Upper lobe of left lung (tissue), 6 donors: ENCODE results near the gene INHBC. TPM values are rescaled to one million over a fixed set of nuclear protein-coding genes. Genes with fewer than 3 reads are reported as not detected.
A peak's percentile ranks its signal among the peaks of the same experiment; 100 is the strongest.
"Not testable (repeated sequence)": the region's sequence is repeated elsewhere in the genome, so short reads cannot be mapped to it uniquely, and the experiment has no call there.

Experiments used
- ATAC-seq, 2 donors: fragments of 200-7000 bp; cut with Tn5 transposase; one replicate each; pipeline ENCODE4 v1.9.1; 2022; ENCODE audit warnings: mild to moderate bottlenecking in 2 of 2, moderate library complexity in 2 of 2; ENCODE audit not compliant: low FRiP score in 2 of 2
- DNase-seq, 2 donors: peaks; one replicate each; pipeline ENCODE4 v3.0.0-alpha.2; 2019 to 2020
- H3K27ac ChIP-seq, 4 donors: fragments of 200-600 bp; sonication (generic); one replicate each; pipeline ENCODE4 v1.5.1; 2016 to 2019
- H3K27me3 ChIP-seq, 4 donors: fragments of 200-600 bp; sonication (generic); one replicate each; pipeline ENCODE4 v1.5.1; 2017 to 2019
- H3K36me3 ChIP-seq, 4 donors: fragments of 200-600 bp; sonication (generic); one replicate each; pipeline ENCODE4 v1.5.1; 2016 to 2019
- H3K4me1 ChIP-seq, 4 donors: fragments of 200-600 bp; sonication (generic); one replicate each; pipeline ENCODE4 v1.5.1; 2018 to 2019
- H3K4me3 ChIP-seq, 4 donors: fragments of 200-600 bp; sonication (generic); one replicate each; pipeline ENCODE4 v1.5.1; 2017 to 2019; ENCODE audit warnings: mild to moderate bottlenecking in 2 of 4, moderate library complexity in 1 of 4
- H3K9me3 ChIP-seq, 4 donors: fragments of 200-600 bp; sonication (generic); one replicate each; pipeline ENCODE4 v1.5.1; 2018 to 2019
- CTCF ChIP-seq, 6 experiments: fragments of 450-650 bp in 4 of 6; fragments of 200-600 bp in 2 of 6; sonication (generic) in 2 of 6; IDR thresholded peaks; one replicate each; pipeline ENCODE4 v1.5.1; 2016 to 2019; ENCODE audit warnings: antibody characterized with exemption in 6 of 6
- EP300 ChIP-seq, 4 donors: sonication (generic); formaldehyde crosslinking; IDR thresholded peaks; one replicate each; pipeline ENCODE4 v1.5.1; 2017; ENCODE audit warnings: antibody characterized with exemption in 4 of 4, control low read depth in 2 of 4
- POLR2A ChIP-seq, 4 donors: fragments of 450-650 bp; IDR thresholded peaks; one replicate each; pipeline ENCODE4 v1.5.1; 2016 to 2017; ENCODE audit warnings: antibody characterized with exemption in 4 of 4, mild to moderate bottlenecking in 2 of 4
- POLR2AphosphoS5 ChIP-seq, 2 donors: sonication (generic); formaldehyde crosslinking; IDR thresholded peaks; one replicate each; pipeline ENCODE4 v1.5.1; 2017; ENCODE audit warnings: antibody characterized with exemption in 2 of 2
- WGBS, 2 donors: methylation state at CpG; one replicate each; pipeline ENCODE4 v1.1.5; 2017 to 2018; 5-methylcytosine and 5-hydroxymethylcytosine counted together
- total RNA-seq, 6 donors: library from RNA; depleted of rRNA in 4 of 6; stranded (reverse); fragments of >200 nt in 4 of 6; gene quantifications; one replicate each; pipeline versions ENCODE4 v1.1.0 to v1.2.1, GENCODE V29; 2016 to 2021
- donor health status: DM: no; HTN: no; CAD: no; lungs with moderate emphysema.
- donor health status: DM: no; HTN: yes; CAD: no; lungs with severe emphysema.

The INHBC gene
- total RNA-seq, 6 donors from 2014 or later, result not detected

- WGBS, 2 donors, result 31% methylated on average over 11 of the region's 11 CpGs
- H3K4me1 ChIP-seq, result peaks cover 12 to 20% (median 15%) of the 10 kb centered on the region in 4 donors
- DNase-seq (no peak), ATAC-seq (no peak)
- no peaks in the 10 kb centered on the region for H3K27me3 ChIP-seq
- peak overlapping the region; percentile 77 to 88 (median 84) for H3K27ac ChIP-seq
- no peaks in the 10 kb centered on the region for H3K9me3 ChIP-seq
- peaks cover 15 to 41% (median 29%) of the 10 kb centered on the region in 4 donors for H3K36me3 ChIP-seq
- peak overlapping the region; percentile 60 to 86 (median 78) for H3K4me3 ChIP-seq
- no peak for TF ChIP-seq POLR2A (IDR thresholded peaks at IDR 0.05)
- TF ChIP-seq POLR2AphosphoS5 (IDR thresholded peaks at IDR 0.05), result no peak
- no peak for TF ChIP-seq EP300 (IDR thresholded peaks at IDR 0.05)
- TF ChIP-seq CTCF (IDR thresholded peaks at IDR 0.05), result no peak
These were observed 54.0 kb downstream of the INHBC start for GRCh38 chr12:57488402-57489156.

- Histone ChIP-seq H3K4me1 (peaks cover 12 to 20% (median 15%) of the 10 kb centered on the region in 4 donors), H3K27ac (no peak overlapping the region), H3K27me3 (no peaks in the 10 kb centered on the region), H3K9me3 (no peaks in the 10 kb centered on the region), H3K36me3 (peaks cover 15 to 45% (median 29%) of the 10 kb centered on the region in 4 donors), H3K4me3 (peak overlapping the region in 2 of 4 donors; percentile 84 to 86)
- no peak for DNase-seq
- 89 to 92% methylated on average over 5 of the region's 5 CpGs for WGBS, 2 donors
- ATAC-seq, result no peak
- no peak for TF ChIP-seq POLR2AphosphoS5 (IDR thresholded peaks at IDR 0.05)
- TF ChIP-seq EP300 (IDR thresholded peaks at IDR 0.05), result no peak
- TF ChIP-seq CTCF (IDR thresholded peaks at IDR 0.05), result no peak
- TF ChIP-seq POLR2A (IDR thresholded peaks at IDR 0.05), result no peak
These were observed 54.6 kb downstream of the INHBC start for GRCh38 chr12:57489157-57489641.

- ATAC-seq (no peak), DNase-seq (no peak)
- peaks cover 12 to 20% (median 15%) of the 10 kb centered on the region in 4 donors for H3K4me1 ChIP-seq
- 94 to 100% methylated on average over 1 to 4 of the region's 4 CpGs for WGBS, 2 donors
- H3K4me3 ChIP-seq, result no peak overlapping the region
- no peak overlapping the region for H3K27ac ChIP-seq
- no peaks in the 10 kb centered on the region for H3K27me3 ChIP-seq
- H3K36me3 ChIP-seq, result peaks cover 15 to 51% (median 31%) of the 10 kb centered on the region in 4 donors
- no peaks in the 10 kb centered on the region for H3K9me3 ChIP-seq
- TF ChIP-seq POLR2A (IDR thresholded peaks at IDR 0.05) (no peak), POLR2AphosphoS5 (IDR thresholded peaks at IDR 0.05) (no peak), EP300 (IDR thresholded peaks at IDR 0.05) (no peak)
These were observed 55.5 kb downstream of the INHBC start for GRCh38 chr12:57490126-57490525.

- DNase-seq (no peak), ATAC-seq (no peak)
- no peak for TF ChIP-seq EP300 (IDR thresholded peaks at IDR 0.05)
- peaks cover 12 to 20% (median 15%) of the 10 kb centered on the region in 4 donors for H3K4me1 ChIP-seq
- no peaks in the 10 kb centered on the region for H3K9me3 ChIP-seq
- no peak overlapping the region for H3K27ac ChIP-seq
- peaks cover 15 to 65% (median 39%) of the 10 kb centered on the region in 4 donors for H3K36me3 ChIP-seq
- H3K27me3 ChIP-seq, result no peaks in the 10 kb centered on the region
- 92 to 94% methylated on average over 15 of the region's 15 CpGs for WGBS, 2 donors
- H3K4me3 ChIP-seq, result no peak overlapping the region
These were observed 57.1 kb downstream of the INHBC start for GRCh38 chr12:57491393-57492280.

GRCh38 chr12:57495051-57495701 is 60.6 kb downstream of the INHBC start:
- WGBS, 2 donors, result 94% methylated on average over 2 to 27 of the region's 48 CpGs
- H3K36me3 ChIP-seq, result peaks cover 22 to 85% (median 55%) of the 10 kb centered on the region in 4 donors
- ATAC-seq, result not testable (repeated sequence)

More at GRCh38 chr12:57495051-57495701, 60.6 kb downstream of the INHBC start:
- H3K9me3 ChIP-seq, H3K4me1 ChIP-seq, H3K27me3 ChIP-seq, H3K27ac ChIP-seq, H3K4me3 ChIP-seq: not testable (repeated sequence)
- DNase-seq, result peak in 1 of 2 donors; percentile 65
